ENCODE data around the gene RET. TPM values are rescaled to one million over a fixed set of nuclear protein-coding genes. Genes with fewer than 3 reads are reported as not detected.

Gene RET
- total RNA-seq, 1 experiment from 2014 or later, result 68.0 TPM

GRCh38 chr10:43041422-43042342 lies 35.2 kb upstream of the RET start:
- Histone ChIP-seq H3K9me3 (ENCODE audit: low read depth, low read length, poor library complexity, severe bottlenecking) (no peaks in the 10 kb centered on the region), H3K27me3 (replicated peaks; ENCODE audit: insufficient read depth, low read depth, low read length, poor library complexity) (no peaks in the 10 kb centered on the region), H3K4me3 (ENCODE audit: low read depth, low read length, poor library complexity, severe bottlenecking) (no peak overlapping the region), H3K4me1 (ENCODE audit: insufficient read depth, low read length, poor library complexity, severe bottlenecking) (peaks cover 44% of the 10 kb centered on the region), H3K27ac (ENCODE audit: low read depth, low read length, poor library complexity, severe bottlenecking) (peak overlapping the region; percentile 82), H3K36me3 (ENCODE audit: insufficient read depth, low read length, poor library complexity, severe bottlenecking) (no peaks in the 10 kb centered on the region)
- BruUV-seq (replicated peaks), result no TSS peak
- no peak for DNase-seq (ENCODE audit: low spot score)
- ChIA-PET CTCF (no interaction called here), POLR2A (ENCODE audit: low non-redundant PET) (no interaction called here)
- intact Hi-C loops (cut with micrococcal nuclease; ENCODE audit: unreplicated experiment), result no loop called here
- TF ChIP-seq EZH2 (IDR thresholded peaks at IDR 0.05; ENCODE audit: borderline replicate concordance, low read depth, low read length, poor library complexity, severe bottlenecking), result no peak
- no peak for TF ChIP-seq CTCF (conservative IDR thresholded peaks at IDR 0.05; ENCODE audit: low read depth, low read length)

- Histone ChIP-seq H3K27me3 (replicated peaks; ENCODE audit: insufficient read depth, low read depth, low read length, poor library complexity) (no peaks in the 10 kb centered on the region), H3K36me3 (ENCODE audit: insufficient read depth, low read length, poor library complexity, severe bottlenecking) (no peaks in the 10 kb centered on the region), H3K9me3 (ENCODE audit: low read depth, low read length, poor library complexity, severe bottlenecking) (no peaks in the 10 kb centered on the region), H3K4me1 (ENCODE audit: insufficient read depth, low read length, poor library complexity, severe bottlenecking) (peaks cover 44% of the 10 kb centered on the region), H3K4me3 (ENCODE audit: low read depth, low read length, poor library complexity, severe bottlenecking) (no peak overlapping the region), H3K27ac (ENCODE audit: low read depth, low read length, poor library complexity, severe bottlenecking) (peak overlapping the region; percentile 82)
- no TSS peak for BruUV-seq (replicated peaks)
- intact Hi-C loops (cut with micrococcal nuclease; ENCODE audit: unreplicated experiment), result no loop called here
- ChIA-PET POLR2A (ENCODE audit: low non-redundant PET) (no interaction called here), CTCF (no interaction called here)
- no peak for DNase-seq (ENCODE audit: low spot score)
- TF ChIP-seq EZH2 (IDR thresholded peaks at IDR 0.05; ENCODE audit: borderline replicate concordance, low read depth, low read length, poor library complexity, severe bottlenecking) (no peak), CTCF (conservative IDR thresholded peaks at IDR 0.05; ENCODE audit: low read depth, low read length) (no peak)
These were observed 34.1 kb upstream of the RET start for GRCh38 chr10:43042503-43043341.

GRCh38 chr10:43043342-43043772 lies 33.5 kb upstream of the RET start:
- BruUV-seq (replicated peaks), result no TSS peak
- CTCF ChIA-PET, result no interaction called here
- DNase-seq (ENCODE audit: low spot score), result no peak

More at GRCh38 chr10:43043342-43043772, 33.5 kb upstream of the RET start:
- Histone ChIP-seq H3K4me3 (ENCODE audit: low read depth, low read length, poor library complexity, severe bottlenecking) (no peak overlapping the region), H3K9me3 (ENCODE audit: low read depth, low read length, poor library complexity, severe bottlenecking) (no peaks in the 10 kb centered on the region), H3K27ac (ENCODE audit: low read depth, low read length, poor library complexity, severe bottlenecking) (peak overlapping the region; percentile 82), H3K36me3 (ENCODE audit: insufficient read depth, low read length, poor library complexity, severe bottlenecking) (no peaks in the 10 kb centered on the region), H3K27me3 (replicated peaks; ENCODE audit: insufficient read depth, low read depth, low read length, poor library complexity) (no peaks in the 10 kb centered on the region), H3K4me1 (ENCODE audit: insufficient read depth, low read length, poor library complexity, severe bottlenecking) (peaks cover 44% of the 10 kb centered on the region)
- POLR2A ChIA-PET (ENCODE audit: low non-redundant PET), result no interaction called here
- TF ChIP-seq CTCF (conservative IDR thresholded peaks at IDR 0.05; ENCODE audit: low read depth, low read length), result no peak
- no peak for TF ChIP-seq EZH2 (IDR thresholded peaks at IDR 0.05; ENCODE audit: borderline replicate concordance, low read depth, low read length, poor library complexity, severe bottlenecking)
- intact Hi-C loops (cut with micrococcal nuclease; ENCODE audit: unreplicated experiment), result no loop called here
